GM12878 (cell line): ENCODE measurements around the gene HSPA12A. TPM values are rescaled to one million over a fixed set of nuclear protein-coding genes. Genes with fewer than 3 reads are reported as not detected.

ENCODE experiments used
- ATAC-seq: fragments of 200-7000 bp; cut with Tn5 transposase; 3 replicates; pipeline ENCODE4 v1.9.1; 2020; ENCODE audit warnings: mild to moderate bottlenecking, moderate library complexity
- BruUV-seq: library from RNA; stranded (reverse); fragments of 400-500 nt; replicated peaks from 2 replicates; lab custom pipeline; 2021; lab: Mats Ljungman, UMichigan
- CTCF ChIA-PET: fragments of 300-600 bp; sonication (Branson Sonifier 250); formaldehyde crosslinking; extraction: SDS; loops from one replicate; lab custom pipeline; 2021; ENCODE audit warnings: inconsistent platforms; lab: Yijun Ruan, JAX
- POLR2A ChIA-PET: fragments of 350-600 bp; formaldehyde crosslinking; extraction: SDS; loops from one replicate; lab custom pipeline; 2021; ENCODE audit warnings: inconsistent platforms; lab: Charles Lee
- RAD21 ChIA-PET: fragments of 300-600 bp; sonication (Branson Sonifier 250); formaldehyde crosslinking; loops from one replicate; lab custom pipeline; 2023; ENCODE audit warnings: antibody characterized with exemption; ENCODE audit not compliant: unreplicated experiment; lab: Charles Lee
- SMC1A ChIA-PET: fragments of 300-600 bp; sonication (Branson Sonifier 250); formaldehyde crosslinking; loops from one replicate; lab custom pipeline; 2023; ENCODE audit not compliant: unreplicated experiment, uncharacterized antibody; lab: Charles Lee
- DNase-seq: peaks from one replicate; pipeline ENCODE4 v3.0.0-alpha.2; 2011; ENCODE audit warnings: low read depth, low spot score
- FAIRE-seq: peaks from 3 replicates; lab custom pipeline; 2011; peaks lifted over from hg19 to GRCh38; lab: Jason Lieb, UNC
- H2AFZ ChIP-seq: 2 replicates; pipeline ENCODE4 v1.6.0; 2011; ENCODE audit warnings: low read depth, low read length, control low read depth; ENCODE audit not compliant: control insufficient read depth
- H3K27ac ChIP-seq: 2 replicates; pipeline ENCODE4 v1.5.1; 2011; ENCODE audit warnings: control low read depth; ENCODE audit not compliant: control insufficient read depth, insufficient read depth
- H3K27me3 ChIP-seq, 2 experiments: replicated peaks in 1 of 2; 2 replicates each; pipeline versions ENCODE4 v1.6.0 to v1.6.1; 2011; ENCODE audit warnings: low read length in 1 of 2; ENCODE audit not compliant: control insufficient read depth in 2 of 2, insufficient read depth in 2 of 2
- H3K36me3 ChIP-seq, 2 experiments: 2 replicates each; pipeline ENCODE4 v1.5.1; 2011; ENCODE audit warnings: low read length in 1 of 2; ENCODE audit not compliant: control insufficient read depth in 2 of 2, insufficient read depth in 2 of 2
- H3K4me1 ChIP-seq: 2 replicates; pipeline ENCODE4 v1.6.1; 2011; ENCODE audit warnings: mild to moderate bottlenecking, low read length, moderate library complexity, mixed read lengths; ENCODE audit not compliant: control insufficient read depth, insufficient read depth
- H3K4me2 ChIP-seq: 2 replicates; pipeline ENCODE4 v1.6.0; 2011; ENCODE audit warnings: control low read depth; ENCODE audit not compliant: control insufficient read depth, insufficient read depth
- H3K4me3 ChIP-seq: fragments of 200-600 bp; sonication (generic); 2 replicates; pipeline ENCODE4 v1.5.1; 2016
- H3K79me2 ChIP-seq: 2 replicates; pipeline ENCODE4 v1.6.0; 2011; ENCODE audit warnings: low read length; ENCODE audit not compliant: control insufficient read depth, insufficient read depth
- H3K9ac ChIP-seq: 2 replicates; pipeline ENCODE4 v1.8.0; 2011; ENCODE audit warnings: low read length, control low read depth, mixed read lengths; ENCODE audit not compliant: control insufficient read depth, insufficient read depth
- H3K9me3 ChIP-seq: replicated peaks from 3 replicates; pipeline ENCODE4 v1.5.1; 2011; ENCODE audit warnings: mild to moderate bottlenecking, low read length; ENCODE audit not compliant: control insufficient read depth, insufficient read depth
- H4K20me1 ChIP-seq: 2 replicates; pipeline ENCODE4 v1.6.0; 2011; ENCODE audit not compliant: control insufficient read depth, insufficient read depth
- ATF3 ChIP-seq: IDR thresholded peaks from 2 replicates; pipeline ENCODE4 v1.6.1; 2011; ENCODE audit warnings: low read depth, mild to moderate bottlenecking, low read length, moderate library complexity, borderline replicate concordance; ENCODE audit errors: extremely low read depth
- BACH1 ChIP-seq: fragments of 450-650 bp; IDR thresholded peaks from 2 replicates; pipeline ENCODE4 v1.6.1; 2017; ENCODE audit warnings: mild to moderate bottlenecking, borderline replicate concordance
- BCL11A ChIP-seq: IDR thresholded peaks from 2 replicates; pipeline ENCODE4 v1.6.1; 2011; ENCODE audit warnings: low read depth, low read length
- NFYA ChIP-seq: IDR thresholded peaks from 2 replicates; pipeline ENCODE4 v1.6.1; 2011; ENCODE audit warnings: low read depth, mild to moderate bottlenecking, low read length, improper control_type of control experiment, borderline replicate concordance
- NRF1 ChIP-seq: conservative IDR thresholded peaks from 2 replicates; pipeline ENCODE4 v1.6.1; 2011; ENCODE audit warnings: mild to moderate bottlenecking, low read depth, low read length, improper control_type of control experiment
- PKNOX1 ChIP-seq: fragments of 450-650 bp; IDR thresholded peaks from 2 replicates; pipeline ENCODE4 v1.6.1; 2016; ENCODE audit warnings: mild to moderate bottlenecking
- SMAD1 ChIP-seq: fragments of 450-650 bp; IDR thresholded peaks from 2 replicates; pipeline ENCODE4 v1.6.1; 2018; ENCODE audit warnings: mild to moderate bottlenecking, low read depth; ENCODE audit not compliant: partially characterized antibody
- SMAD5 ChIP-seq: IDR thresholded peaks from 2 replicates; pipeline ENCODE4 v1.6.1; 2016; ENCODE audit warnings: antibody characterized with exemption, low read depth
- YBX1 ChIP-seq: fragments of 450-650 bp; IDR thresholded peaks from 2 replicates; pipeline ENCODE4 v1.6.1; 2016; ENCODE audit warnings: antibody characterized with exemption
- ZBTB11 ChIP-seq: fragments of 450-650 bp; formaldehyde crosslinking; IDR thresholded peaks from 2 replicates; pipeline ENCODE4 v1.5.0; 2022; ENCODE audit warnings: mild to moderate bottlenecking, missing genetic modification characterization
- WGBS: methylation state at CpG from one replicate; pipeline ENCODE4 v1.1.6; 2016; ENCODE audit warnings: low lambda C conversion rate; ENCODE audit not compliant: insufficient replicate concordance, insufficient coverage; ENCODE audit errors: missing lambda C conversion rate; 5-methylcytosine and 5-hydroxymethylcytosine counted together
- in situ Hi-C: fragments of 300-500 bp; cut with MboI; formaldehyde crosslinking; loops from 9 replicates; pipeline ENCODE4 v1.14.3; 2018; ENCODE audit warnings: mixed read lengths
- intact Hi-C: fragments of 100-400 bp; cut with micrococcal nuclease; formaldehyde crosslinking; loops from one replicate; pipeline ENCODE4 v1.14.2; 2022; ENCODE audit not compliant: unreplicated experiment
- polyA plus RNA-seq, 11 experiments: library from polyadenylated mRNA; depleted of rRNA in 4 of 11; unstranded in 6 of 11; stranded (reverse) in 5 of 11; fragments of >200 nt; fragmentation: Nextera tagmentation in 4 of 11; fragmentation: Illumina TruSeq in 1 of 11; extraction: Ambion mirVana in 4 of 11; extraction: Trizol in 1 of 11; gene quantifications; 1 replicate in 1 of 11; 2 replicates in 10 of 11; pipeline versions ENCODE4 v1.2.1 to v1.2.3, GENCODE V29; 2011 to 2016; ENCODE audit warnings: inconsistent platforms in 2 of 11, missing spikeins in 2 of 11, low read depth in 1 of 11
- total RNA-seq, 4 experiments: library from RNA; depleted of rRNA in 3 of 4; stranded (reverse); fragments of >200 nt in 3 of 4; fragmentation: Illumina TruSeq in 1 of 4; extraction: Trizol in 1 of 4; gene quantifications; 2 replicates each; pipeline versions ENCODE4 v1.2.1 to v1.2.3, GENCODE V29; 2013 to 2021

The HSPA12A gene
- total and polyA plus RNA-seq, 10 of the 15 experiments (the other 5 are each of a cell fraction or from before 2014, with no cell fraction given) = 0.90 to 20.2 (median 2.8) TPM

GRCh38 chr10:116720668-116721546 lies 21.5 kb downstream of the HSPA12A start:
- H2AFZ ChIP-seq = no peak overlapping the region
- no TSS peak for BruUV-seq
- ChIA-PET RAD21 (no interaction called here), SMC1A (no interaction called here), CTCF (no interaction called here), POLR2A (no interaction called here)
- 1% methylated on average over 7 of the region's 7 CpGs for WGBS
- H3K9me3 ChIP-seq = no peaks in the 10 kb centered on the region
- no peak overlapping the region for H3K4me3 ChIP-seq
- no peak overlapping the region for H3K9ac ChIP-seq
- no peaks in the 10 kb centered on the region for H4K20me1 ChIP-seq
- FAIRE-seq (no peak), DNase-seq (no peak), ATAC-seq (no peak)
- H3K79me2 ChIP-seq = no peaks in the 10 kb centered on the region
- in situ Hi-C loops = no loop called here
- H3K27ac ChIP-seq = no peak overlapping the region
- H3K4me1 ChIP-seq = no peaks in the 10 kb centered on the region
- no peaks in the 10 kb centered on the region for H3K36me3 ChIP-seq
- peaks cover 0 to 4% of the 10 kb centered on the region in 2 experiments for H3K27me3 ChIP-seq
- H3K4me2 ChIP-seq = no peak overlapping the region
- TF ChIP-seq BACH1 (no peak), BCL11A (no peak), NRF1 (no peak), NFYA (no peak), ZBTB11 (CRISPR knock-in tag) (no peak), SMAD5 (no peak), YBX1 (no peak), PKNOX1 (no peak), ATF3 (no peak), SMAD1 (no peak)
- TF ChIP-seq, all 136 proteins: peak for 0
- intact Hi-C loops = no loop called here
